ENCODE data around the gene EFCAB7.
"Not testable (repeated sequence)": the region's sequence is repeated elsewhere in the genome, so short reads cannot be mapped to it uniquely, and the experiment has no call there.

The EFCAB7 gene

DNA sequence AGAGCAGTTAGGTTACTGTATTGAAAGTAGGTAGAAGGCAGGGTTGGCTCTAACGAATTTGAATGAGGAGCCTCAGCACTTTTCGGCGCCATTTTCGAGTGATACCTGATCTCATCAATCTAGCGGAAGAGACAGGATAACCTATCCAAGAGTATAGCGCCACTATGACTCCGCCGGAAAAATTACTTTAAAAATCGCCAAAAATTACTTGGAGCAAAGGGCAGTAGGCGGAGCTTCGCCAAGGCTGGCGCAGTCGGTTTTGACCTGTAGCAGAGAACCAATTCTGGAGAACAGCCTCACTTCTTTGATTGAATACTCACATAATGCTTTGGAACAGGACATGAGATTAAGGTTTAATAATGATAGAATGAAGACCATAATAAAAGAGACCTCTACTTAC is 25.6 kb downstream of the EFCAB7 start:
- DNase-seq: no peak

GRCh38 chr1:63555480-63555879 is 32.2 kb downstream of the EFCAB7 start:
- no peak for DNase-seq

DNA sequence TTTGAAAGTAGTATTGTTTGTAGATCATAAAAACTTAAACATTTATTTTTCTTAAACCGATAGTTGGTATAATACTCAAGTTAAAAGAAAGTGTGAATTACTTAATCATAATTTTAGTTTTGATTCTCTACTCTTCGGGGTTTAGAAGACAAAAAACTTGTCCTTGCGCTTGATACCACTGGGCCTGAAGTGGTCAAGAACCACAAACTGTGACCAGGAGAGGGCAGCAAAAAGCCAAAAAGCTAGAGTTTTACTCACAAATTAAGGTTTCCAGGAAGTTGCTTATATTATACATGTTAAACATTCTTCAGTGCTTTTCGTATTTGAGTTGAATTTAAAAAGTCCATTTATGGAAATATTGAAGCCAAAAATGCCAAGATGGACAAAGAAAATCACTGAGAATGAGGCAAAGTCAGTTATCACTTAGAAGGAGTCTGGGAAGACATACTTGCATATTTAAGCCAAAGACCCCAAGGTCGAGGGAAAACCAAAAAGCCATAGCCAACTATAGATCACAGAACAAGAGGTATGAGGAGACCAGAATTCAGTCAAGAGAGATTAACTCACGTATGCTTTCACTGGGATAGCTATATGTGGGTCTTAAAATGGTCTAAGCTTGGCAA is 34.2 kb downstream of the EFCAB7 start:
- peak; percentile 29 for DNase-seq

DNA sequence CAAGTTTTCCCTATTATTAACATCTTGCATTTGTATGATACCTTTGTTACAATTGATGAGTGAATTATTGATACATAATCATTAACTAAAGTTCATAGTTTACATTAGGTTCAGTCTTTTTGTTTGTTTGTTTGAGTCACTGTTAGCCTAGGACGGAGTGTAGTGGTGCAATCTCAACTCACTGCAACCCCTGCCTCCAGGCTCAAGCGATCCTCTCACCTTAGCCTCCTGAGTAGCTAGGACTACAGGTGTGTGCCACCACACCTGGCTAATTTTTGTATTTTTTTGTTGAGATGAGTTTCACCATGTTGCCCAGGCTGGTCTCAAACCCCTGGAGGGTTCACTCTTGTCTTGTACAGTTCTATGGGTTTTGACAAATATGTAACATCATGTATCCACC is 36.0 kb downstream of the EFCAB7 start:
- no peak for DNase-seq

DNA sequence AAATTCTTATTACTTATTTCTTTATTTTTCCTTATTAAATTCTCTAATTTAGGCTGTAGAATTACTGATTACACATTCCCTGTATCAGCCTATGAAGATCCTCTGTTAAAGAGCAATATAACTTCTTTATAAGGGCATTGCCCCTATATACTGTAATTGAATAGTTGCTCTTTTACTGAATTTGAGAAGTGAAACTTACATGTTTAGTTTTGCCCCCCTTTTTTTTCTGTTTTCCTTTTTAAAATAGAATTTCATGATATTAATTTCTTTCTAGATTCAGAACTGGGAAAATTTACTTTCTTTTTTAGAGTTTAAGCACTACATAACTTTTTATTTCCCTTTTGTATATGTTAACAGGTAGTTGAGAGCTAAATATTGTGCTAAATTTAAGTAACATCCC is 40.4 kb downstream of the EFCAB7 start:
- DNase-seq: no peak

- DNase-seq: no peak
Measured at GRCh38 chr1:63569068-63569467, 45.7 kb downstream of the EFCAB7 start.

DNA sequence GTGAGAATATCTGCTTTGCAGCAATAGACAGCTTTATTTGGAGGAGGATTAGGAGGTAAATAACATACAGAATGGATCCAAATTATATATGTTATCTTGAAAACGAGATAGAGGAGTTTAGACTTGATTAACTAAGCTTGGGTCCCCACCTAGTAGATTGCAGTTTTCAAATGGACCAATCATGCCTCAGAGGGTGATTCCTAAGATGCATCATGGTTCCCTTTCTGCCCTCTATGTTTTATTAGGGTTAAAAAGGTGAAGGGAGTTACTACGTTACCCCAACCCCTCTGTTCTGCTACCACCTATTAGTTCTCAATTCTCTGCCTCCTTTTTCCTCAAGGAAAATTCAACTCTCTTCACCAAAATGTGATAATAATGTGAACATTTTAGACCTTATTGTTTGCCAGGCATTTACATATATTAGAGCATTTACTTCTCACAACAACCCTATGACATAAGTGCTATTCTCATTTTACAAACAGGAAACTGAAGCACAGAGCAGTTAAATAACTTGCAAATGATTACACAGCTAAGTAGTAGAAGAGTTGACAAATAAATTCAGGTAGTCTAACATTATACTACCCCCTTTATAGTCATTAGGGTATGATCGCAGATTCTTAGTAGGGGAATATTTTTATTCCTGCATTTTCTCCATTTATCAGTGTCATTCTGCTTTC is 46.5 kb downstream of the EFCAB7 start:
- DNase-seq: no peak

- not testable (repeated sequence) for DNase-seq
Measured at GRCh38 chr1:63572686-63573085, 49.4 kb downstream of the EFCAB7 start.

DNA sequence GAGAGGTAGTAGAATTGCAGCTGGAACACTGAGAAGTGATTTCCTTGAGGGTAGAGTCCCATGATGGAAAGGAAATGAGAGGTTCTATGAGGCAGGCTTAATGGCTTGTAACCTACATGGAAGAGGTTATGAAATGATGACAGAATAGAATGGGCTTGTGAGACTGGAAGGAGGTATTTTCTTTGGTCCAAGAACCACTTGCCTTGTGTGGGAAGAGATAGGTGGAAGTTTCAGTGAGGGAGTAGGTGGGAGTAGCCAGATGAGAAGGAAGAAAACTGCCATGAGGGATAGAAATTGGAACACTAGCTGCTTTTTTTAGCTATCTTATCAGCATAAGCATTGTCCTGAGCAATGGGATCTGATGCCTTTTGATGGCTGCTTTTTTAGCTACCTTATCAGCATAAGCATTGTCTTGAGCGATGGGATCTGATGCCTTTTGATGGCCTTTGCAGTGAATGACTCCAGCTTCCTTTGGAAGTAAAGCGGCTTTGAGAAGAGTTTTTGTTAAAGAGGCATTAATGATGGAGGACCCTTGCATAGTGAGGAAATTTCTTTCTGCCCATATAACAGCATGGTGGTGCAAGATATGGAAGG is 51.0 kb downstream of the EFCAB7 start:
- not testable (repeated sequence) for DNase-seq

DNA sequence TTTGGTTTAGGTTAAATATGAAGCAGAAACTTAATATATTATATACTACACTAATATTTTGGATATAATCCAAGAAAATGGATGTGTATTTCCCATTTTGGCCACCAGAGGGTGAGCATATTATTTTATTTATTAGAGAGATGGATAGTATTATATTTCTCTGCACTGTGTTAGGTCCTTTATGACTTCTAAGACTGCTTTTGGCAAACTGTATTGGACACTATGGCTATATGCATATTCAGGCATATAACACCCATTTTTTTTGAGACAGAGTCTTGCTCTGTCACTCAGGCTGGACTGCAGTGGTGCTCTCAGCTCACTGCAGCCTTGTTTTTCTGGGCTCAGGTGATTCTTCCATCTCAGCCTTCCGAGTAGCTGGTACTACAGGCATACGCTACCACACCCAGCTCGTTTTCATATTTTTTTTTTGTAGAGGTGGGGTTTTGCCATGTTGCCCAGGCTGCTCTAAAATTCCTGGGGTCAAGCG is 52.1 kb downstream of the EFCAB7 start:
- no peak for DNase-seq

DNA sequence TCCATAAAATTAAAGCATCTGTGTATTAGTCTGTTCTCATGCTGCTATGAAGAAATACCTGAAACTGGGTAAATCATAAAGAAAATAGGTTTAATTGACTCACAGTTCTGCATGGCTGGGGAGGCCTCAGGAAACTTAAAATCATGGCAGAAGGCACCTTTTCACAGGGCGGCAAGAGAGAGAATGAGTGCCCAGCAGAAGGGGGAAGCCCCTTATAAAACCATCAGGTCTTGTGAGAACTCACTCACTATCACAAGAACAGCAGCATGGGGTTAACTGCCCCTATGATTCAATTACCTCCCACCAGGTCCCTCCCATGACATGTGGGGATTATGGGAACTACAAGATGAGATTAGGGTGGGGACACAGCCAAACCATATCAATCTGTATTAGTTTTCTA is 63.0 kb downstream of the EFCAB7 start:
- not testable (repeated sequence) for DNase-seq

GRCh38 chr1:63590166-63590560 is 66.8 kb downstream of the EFCAB7 start:
- no peak for DNase-seq

DNA sequence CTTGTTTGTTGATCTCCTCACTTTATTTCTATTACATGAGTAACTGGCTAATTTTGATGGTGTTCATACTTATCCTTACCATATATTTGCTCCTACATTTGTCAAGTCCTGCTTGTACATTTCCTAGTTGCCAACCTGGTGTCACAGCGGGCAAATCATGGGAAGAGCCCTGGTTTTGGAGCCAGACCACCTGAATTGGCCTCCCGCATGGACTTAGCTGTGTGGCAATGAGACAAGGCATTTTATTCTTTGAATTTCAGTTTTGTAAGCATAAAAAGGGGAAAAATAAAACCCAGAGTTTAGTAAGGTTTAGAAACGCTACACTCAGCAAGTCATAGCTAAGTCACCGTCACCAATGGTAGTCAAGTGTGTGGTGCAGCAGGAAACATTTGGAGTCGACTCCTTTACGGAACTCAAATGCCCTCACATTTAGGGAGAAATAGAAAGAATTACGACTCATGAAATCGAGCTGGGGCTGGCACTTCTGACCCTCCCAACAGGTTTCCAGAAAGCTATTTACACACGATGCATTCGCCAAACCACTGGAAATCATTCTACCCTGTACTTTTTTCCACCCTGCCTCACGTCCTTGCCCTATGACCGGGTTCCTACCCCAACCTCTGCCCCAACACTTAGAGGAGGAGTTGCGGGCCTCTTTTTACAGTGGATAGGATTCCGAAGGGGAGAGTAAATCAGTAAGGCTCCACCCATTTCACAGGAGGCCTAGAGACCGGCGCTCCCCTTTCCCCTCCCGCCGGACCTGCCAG is 69.4 kb downstream of the EFCAB7 start:
- DNase-seq: no peak

- DNase-seq: peak; percentile 81
Measured at GRCh38 chr1:63593303-63593885, 70.1 kb downstream of the EFCAB7 start, which contains the start of gene PGM1. Gene PGM1 (plus strand): TSS chr1:63593411. CDS start chr1:63593489, 78 bp downstream.

- peak; percentile 78 for DNase-seq
Measured at GRCh38 chr1:63593886-63594605, 70.7 kb downstream of the EFCAB7 start.

- no peak for DNase-seq
Measured at GRCh38 chr1:63595435-63595834, 72.1 kb downstream of the EFCAB7 start.

DNA sequence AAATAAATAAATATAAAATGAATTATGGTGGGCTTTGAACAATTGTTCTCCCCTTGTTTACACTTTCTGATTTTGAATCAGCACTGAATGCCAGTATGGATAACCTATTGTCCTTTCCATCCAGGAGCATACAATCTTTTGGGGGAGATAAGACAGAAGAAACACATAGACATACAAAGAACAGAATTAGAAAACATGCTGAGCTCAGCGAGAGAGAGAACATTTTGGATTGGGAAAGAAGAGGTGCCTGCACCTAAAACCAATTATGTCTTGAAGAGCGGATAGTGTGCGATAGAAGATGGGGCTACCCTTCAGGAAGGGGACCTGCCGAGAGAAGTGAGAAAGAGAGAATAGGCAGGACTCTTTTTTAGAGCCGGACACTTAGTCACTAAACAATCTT is 76.5 kb downstream of the EFCAB7 start:
- DNase-seq: no peak

DNA sequence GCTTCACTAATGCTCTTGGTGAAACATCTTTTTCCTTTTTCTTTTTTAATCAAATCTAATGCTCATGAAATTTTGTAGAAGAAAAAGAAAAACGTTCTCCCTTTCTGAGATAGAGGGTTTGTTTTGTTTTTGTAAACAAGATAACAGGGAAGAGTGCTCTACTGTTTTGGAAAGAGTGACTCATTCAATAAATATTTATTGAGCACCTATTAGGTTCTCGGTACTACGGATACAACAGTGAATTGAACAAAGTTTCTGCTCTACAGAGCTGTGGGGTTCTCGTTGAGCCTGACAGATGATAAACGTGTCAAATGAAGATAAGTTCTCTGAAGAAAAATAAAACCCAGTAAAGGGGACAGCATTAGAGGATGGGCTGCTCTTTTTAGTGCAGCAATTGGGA is 76.9 kb downstream of the EFCAB7 start:
- no peak for DNase-seq

DNA sequence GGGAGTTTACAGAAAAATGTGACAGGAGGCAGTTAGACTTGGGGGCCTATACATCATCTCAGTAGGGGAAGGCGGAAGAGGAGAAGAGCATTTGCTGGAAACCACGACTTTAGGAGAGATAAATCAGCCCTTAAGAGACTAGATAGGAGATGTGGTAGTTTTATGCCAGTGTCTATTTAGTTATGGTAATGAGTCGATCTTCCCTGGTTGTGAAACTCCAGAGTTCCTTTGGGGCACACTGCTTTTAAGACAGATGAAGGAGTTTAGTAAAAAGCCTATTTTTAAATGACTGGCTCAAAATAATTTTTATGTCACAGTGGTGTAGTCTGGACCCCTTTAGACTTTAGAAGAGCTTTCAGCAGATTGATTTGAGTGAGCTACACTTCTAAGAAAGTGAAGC is 77.7 kb downstream of the EFCAB7 start:
- no peak for DNase-seq

DNA sequence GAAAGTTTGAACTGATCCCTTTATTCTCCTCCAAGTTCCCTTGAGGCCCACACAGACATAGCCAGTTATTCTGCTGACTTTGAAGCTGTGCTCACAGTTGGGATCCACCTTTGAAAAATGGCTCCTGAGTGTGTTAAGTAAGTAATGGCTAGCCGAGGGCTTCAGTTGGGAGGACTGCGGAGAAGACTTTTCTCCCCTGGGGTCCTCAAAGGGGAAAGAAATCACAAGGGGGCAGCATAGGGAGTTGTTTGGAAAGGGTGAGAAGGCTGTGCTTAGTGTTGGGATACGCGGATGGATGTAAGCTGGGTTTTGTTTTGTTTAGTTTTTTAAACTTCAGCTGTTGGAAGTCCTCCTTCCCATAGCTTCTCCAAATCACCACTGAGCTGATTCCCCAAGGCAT is 78.1 kb downstream of the EFCAB7 start:
- DNase-seq: no peak

DNA sequence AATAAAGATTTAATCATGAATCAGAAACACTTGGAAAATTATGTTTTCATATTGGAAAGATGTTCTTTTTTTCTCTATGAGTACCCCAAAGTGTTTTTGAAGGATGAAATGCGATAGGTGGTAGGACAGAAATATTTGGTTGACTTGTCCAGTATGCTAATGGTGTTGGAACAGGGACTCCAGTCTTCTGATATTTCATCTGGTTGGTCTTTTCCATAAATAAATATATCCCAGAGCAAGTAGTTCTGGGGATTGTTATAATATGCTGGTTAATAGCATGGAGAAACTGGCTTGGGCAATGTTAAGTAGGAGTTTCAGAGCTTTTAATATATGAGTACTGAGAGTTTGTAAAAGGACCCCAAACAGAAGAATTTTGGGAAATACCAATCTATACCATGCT is 78.6 kb downstream of the EFCAB7 start:
- DNase-seq: no peak

DNA sequence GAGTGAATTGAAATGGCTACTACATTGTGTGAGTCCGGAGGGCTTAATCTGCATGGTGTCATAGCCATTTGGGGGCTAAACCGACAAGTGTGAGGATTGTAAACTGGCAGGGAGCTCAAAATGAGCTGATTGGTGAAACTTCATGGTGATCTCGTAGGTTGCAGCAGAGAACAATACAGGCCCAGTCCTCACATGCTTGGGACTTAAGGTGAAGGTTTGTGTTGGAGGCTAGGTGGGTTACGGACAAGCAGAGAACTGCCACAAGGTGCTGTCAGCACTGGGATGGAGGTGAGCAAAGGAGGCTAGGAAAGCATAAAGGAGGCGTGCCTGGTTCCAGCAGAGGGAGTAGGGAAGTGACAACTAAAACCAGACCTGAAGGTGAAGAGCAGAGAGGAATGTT is 79.3 kb downstream of the EFCAB7 start:
- DNase-seq: no peak

All from CD4-positive, alpha-beta T cell treated with Interleukin-17A for 4 hours (primary cell).